H1 (cell line): Measurements from ENCODE around the gene SYNJ2. TPM values are rescaled to one million over a fixed set of nuclear protein-coding genes. Genes with fewer than 3 reads are reported as not detected.
"Not testable (repeated sequence)": the region's sequence is repeated elsewhere in the genome, so short reads cannot be mapped to it uniquely, and the experiment has no call there.

Experiments
- CTCF ChIA-PET: fragments of 300-600 bp; sonication (Branson Sonifier 250); formaldehyde crosslinking; loops from one replicate; lab custom pipeline; 2021; ENCODE audit not compliant: partially characterized antibody; lab: Charles Lee
- POLR2A ChIA-PET: fragments of 300-600 bp; sonication (Branson Sonifier 250); formaldehyde crosslinking; loops from one replicate; lab custom pipeline; 2021; ENCODE audit warnings: inconsistent platforms; ENCODE audit not compliant: partially characterized antibody; lab: Charles Lee
- DNase-seq, 2 experiments: peaks; one replicate each; pipeline versions ENCODE4 v3.0.0 to v3.0.0-alpha.2; 2010 to 2022; ENCODE audit warnings: low spot score in 2 of 2, low read depth in 1 of 2, mixed read lengths in 1 of 2
- FAIRE-seq: peaks from 2 replicates; lab custom pipeline; 2011; peaks lifted over from hg19 to GRCh38; lab: Jason Lieb, UNC
- H2AFZ ChIP-seq: 2 replicates; pipeline ENCODE4 v1.8.1; 2012; ENCODE audit warnings: low read length, inconsistent platforms
- H2AK5ac ChIP-seq: 2 replicates; pipeline ENCODE4 v1.6.1; 2013; ENCODE audit warnings: low read depth, low read length
- H2BK120ac ChIP-seq: replicated peaks from 2 replicates; pipeline ENCODE3; 2013; ENCODE audit warnings: low read depth, low read length, inconsistent platforms
- H2BK12ac ChIP-seq: 2 replicates; pipeline ENCODE4 v1.6.1; 2013; ENCODE audit warnings: low read depth, low read length
- H2BK15ac ChIP-seq: 2 replicates; pipeline ENCODE4 v1.6.1; 2013; ENCODE audit warnings: low read length
- H2BK20ac ChIP-seq: 2 replicates; pipeline ENCODE4 v1.6.1; 2013; ENCODE audit warnings: low read length
- H2BK5ac ChIP-seq: 2 replicates; pipeline ENCODE4 v1.6.1; 2013; ENCODE audit warnings: low read depth, low read length
- H3K14ac ChIP-seq: 2 replicates; pipeline ENCODE4 v1.6.1; 2013; ENCODE audit warnings: inconsistent platforms; ENCODE audit not compliant: insufficient read length
- H3K18ac ChIP-seq: 2 replicates; pipeline ENCODE4 v1.6.1; 2013; ENCODE audit warnings: low read length; ENCODE audit errors: extremely low read depth
- H3K23ac ChIP-seq: 2 replicates; pipeline ENCODE4 v1.6.1; 2013; ENCODE audit warnings: inconsistent platforms; ENCODE audit not compliant: insufficient read length
- H3K23me2 ChIP-seq: 2 replicates; pipeline ENCODE4 v1.6.1; 2013; ENCODE audit warnings: low read depth, low read length
- H3K27ac ChIP-seq: 2 replicates; pipeline ENCODE4 v1.6.1; 2011; ENCODE audit warnings: low read depth, low read length, inconsistent platforms
- H3K27me3 ChIP-seq, 4 experiments: replicated peaks in 1 of 4; 1 replicate in 1 of 4; 2 replicates in 3 of 4; pipeline versions ENCODE4 v1.6.1 to v1.8.1; 2011 to 2013; ENCODE audit warnings: low read length in 3 of 4, mild to moderate bottlenecking in 3 of 4, inconsistent platforms in 2 of 4, mixed read lengths in 2 of 4, moderate library complexity in 1 of 4; ENCODE audit not compliant: control insufficient read depth in 3 of 4, insufficient read depth in 3 of 4; ENCODE audit errors: extremely low read depth in 1 of 4
- H3K36me3 ChIP-seq, 4 experiments: 2 replicates each; pipeline versions ENCODE4 v1.6.1 to v1.8.1; 2011 to 2013; ENCODE audit warnings: mild to moderate bottlenecking in 4 of 4, low read length in 3 of 4, moderate library complexity in 2 of 4, control low read depth in 1 of 4, inconsistent platforms in 1 of 4; ENCODE audit not compliant: insufficient read depth in 4 of 4, control insufficient read depth in 2 of 4
- H3K4ac ChIP-seq: replicated peaks from 2 replicates; pipeline ENCODE3; 2013; ENCODE audit warnings: low read length, low read depth, mixed read lengths, inconsistent platforms; ENCODE audit not compliant: insufficient read length
- H3K4me1 ChIP-seq, 4 experiments: replicated peaks in 1 of 4; 1 replicate in 1 of 4; 2 replicates in 3 of 4; pipeline versions ENCODE4 v1.6.1 to v1.8.1; 2011 to 2013; ENCODE audit warnings: low read length in 3 of 4, inconsistent platforms in 2 of 4, mixed read lengths in 1 of 4; ENCODE audit not compliant: insufficient read depth in 4 of 4, control insufficient read depth in 3 of 4
- H3K4me2 ChIP-seq, 2 experiments: 2 replicates each; pipeline versions ENCODE4 v1.6.1 to v1.8.1; 2011 to 2013; ENCODE audit warnings: low read depth in 2 of 2, low read length in 2 of 2, control low read depth in 1 of 2, inconsistent platforms in 1 of 2, mild to moderate bottlenecking in 1 of 2; ENCODE audit not compliant: insufficient read depth in 1 of 2
- H3K4me3 ChIP-seq, 4 experiments: fragments of 200-600, 300-600 bp in 1 of 4; sonication (generic), shearing (Covaris generic), sonication (Bioruptor Twin) in 1 of 4; 2 replicates each; pipeline versions ENCODE4 v1.5.1 to v1.8.1; 2011 to 2016; ENCODE audit warnings: low read length in 4 of 4, low read depth in 3 of 4, control low read depth in 2 of 4, inconsistent platforms in 2 of 4, mild to moderate bottlenecking in 2 of 4, mixed read lengths in 1 of 4, moderate library complexity in 1 of 4; ENCODE audit not compliant: insufficient read depth in 2 of 4; ENCODE audit errors: extremely low read depth in 1 of 4
- H3K56ac ChIP-seq: replicated peaks from 2 replicates; pipeline ENCODE3; 2013; ENCODE audit warnings: low read depth, mild to moderate bottlenecking, mixed read lengths, low read length, inconsistent platforms; ENCODE audit not compliant: insufficient read length
- H3K79me1 ChIP-seq: 2 replicates; pipeline ENCODE4 v1.6.1; 2013; ENCODE audit warnings: low read depth, low read length, control low read depth
- H3K79me2 ChIP-seq, 2 experiments: 2 replicates each; pipeline versions ENCODE4 v1.6.1 to v1.8.1; 2012 to 2013; ENCODE audit warnings: low read length in 2 of 2, mild to moderate bottlenecking in 2 of 2, inconsistent platforms in 1 of 2; ENCODE audit not compliant: insufficient read depth in 2 of 2, control insufficient read depth in 1 of 2
- H3K9ac ChIP-seq, 4 experiments: replicated peaks in 1 of 4; 1 replicate in 1 of 4; 2 replicates in 3 of 4; pipeline versions ENCODE4 v1.6.1 to v1.8.1; 2011 to 2013; ENCODE audit warnings: low read depth in 3 of 4, low read length in 3 of 4, control low read depth in 2 of 4, mild to moderate bottlenecking in 2 of 4, moderate library complexity in 2 of 4, inconsistent platforms in 1 of 4; ENCODE audit errors: extremely low read depth in 1 of 4
- H3K9me3 ChIP-seq, 2 experiments: 2 replicates each; pipeline versions ENCODE4 v1.6.1 to v1.8.1; 2012 to 2013; ENCODE audit warnings: mild to moderate bottlenecking in 2 of 2, moderate library complexity in 2 of 2, control low read depth in 1 of 2, inconsistent platforms in 1 of 2, low read depth in 1 of 2, low read length in 1 of 2, mixed read lengths in 1 of 2; ENCODE audit not compliant: insufficient read depth in 2 of 2
- H4K20me1 ChIP-seq, 2 experiments: replicated peaks in 1 of 2; 2 replicates each; pipeline versions ENCODE3 to v1.8.1; 2011 to 2013; ENCODE audit warnings: inconsistent platforms in 2 of 2, low read length in 2 of 2, mild to moderate bottlenecking in 1 of 2; ENCODE audit not compliant: insufficient read depth in 2 of 2, control insufficient read depth in 1 of 2
- H4K5ac ChIP-seq: 2 replicates; pipeline ENCODE4 v1.6.1; 2013; ENCODE audit warnings: low read length, low read depth, mixed read lengths, inconsistent platforms; ENCODE audit not compliant: insufficient read length
- H4K8ac ChIP-seq: 2 replicates; pipeline ENCODE4 v1.8.0; 2013; ENCODE audit warnings: mild to moderate bottlenecking, moderate library complexity, low read length, inconsistent platforms; ENCODE audit not compliant: insufficient read depth; ENCODE audit errors: extremely low read depth
- H4K91ac ChIP-seq: replicated peaks from 2 replicates; pipeline ENCODE3; 2013; ENCODE audit warnings: low read length, mixed read lengths, inconsistent platforms; ENCODE audit not compliant: insufficient read length
- POLR2A ChIP-seq, 2 experiments: IDR thresholded peaks; 1 replicate in 1 of 2; 2 replicates in 1 of 2; pipeline ENCODE4 v1.6.1; 2011; ENCODE audit warnings: low read depth in 2 of 2, low read length in 2 of 2, mild to moderate bottlenecking in 2 of 2; ENCODE audit errors: control extremely low read depth in 1 of 2
- WGBS, 2 experiments: shearing (Covaris generic) in 1 of 2; methylation state at CpG; one replicate each; pipeline versions ENCODE4 v1.1.6 to v1.1.7; 2013 to 2015; ENCODE audit warnings: low lambda C conversion rate in 2 of 2, mixed read lengths in 2 of 2, inconsistent platforms in 1 of 2, low coverage in 1 of 2, missing lambda C conversion rate in 1 of 2; ENCODE audit not compliant: insufficient replicate concordance in 2 of 2, insufficient coverage in 1 of 2, insufficient read length in 1 of 2; ENCODE audit errors: extremely low coverage in 1 of 2, missing lambda C conversion rate in 1 of 2; 5-methylcytosine and 5-hydroxymethylcytosine counted together
- polyA plus RNA-seq, 7 experiments: library from polyadenylated mRNA; depleted of rRNA in 3 of 7; stranded (reverse) in 5 of 7; unstranded in 2 of 7; fragments of >200 nt in 5 of 7; fragments of 200-250 nt in 2 of 7; gene quantifications; 1 replicate in 5 of 7; 2 replicates in 1 of 7; 4 replicates in 1 of 7; pipeline versions ENCODE4 v1.2.1 to v1.2.3, GENCODE V29; 2011 to 2013; ENCODE audit warnings: missing spikeins in 2 of 7, mixed read lengths in 2 of 7
- total RNA-seq: library from RNA; stranded (reverse); fragmentation: NEBNext Ultra II Directional; extraction: Animal tissue kit (Norgen Biotek cat#: 25700); gene quantifications from 2 replicates; pipeline ENCODE4 v1.2.1, GENCODE V29; 2021

SYNJ2 gene
- total and polyA plus RNA-seq, 2 of the 8 experiments (the other 6 are each of a cell fraction or from before 2014, with no cell fraction given): 3.7 to 13.9 TPM

DNA sequence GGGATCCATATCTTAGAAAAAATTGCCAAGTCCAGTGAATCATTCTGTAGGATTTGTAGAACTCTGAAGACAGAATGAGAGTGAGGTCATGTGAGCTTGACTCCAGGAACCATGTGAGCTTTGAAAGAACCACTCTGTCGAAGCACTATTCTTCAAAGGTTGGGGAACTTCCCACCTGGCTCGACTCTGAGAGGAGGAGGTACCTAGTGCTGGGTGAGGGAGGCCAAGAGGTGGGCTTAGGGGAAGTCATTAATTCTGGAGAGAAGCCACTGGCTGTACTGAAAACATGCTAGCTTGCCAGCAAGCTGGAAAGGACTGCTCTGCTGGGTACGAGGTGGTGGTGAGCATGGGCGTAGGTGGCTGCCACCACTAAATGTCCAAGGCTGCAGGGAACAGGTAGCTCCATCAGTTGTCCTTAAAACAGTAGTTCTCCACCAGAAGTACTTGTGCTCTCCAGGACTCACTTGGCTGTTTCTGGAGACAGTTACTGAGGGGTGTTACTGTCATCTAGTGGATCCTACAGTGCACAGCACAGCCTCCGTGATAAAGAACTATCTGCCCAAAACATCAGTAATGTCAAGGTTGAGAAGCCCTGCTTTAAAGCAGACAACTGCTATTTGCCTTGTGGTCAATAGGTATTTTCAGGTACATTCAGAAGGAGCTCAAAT, 34.7 kb upstream of the SYNJ2 start (continued):
- TF ChIP-seq POLR2A (IDR thresholded peaks at IDR 0.05; ENCODE audit: control extremely low read depth in 1 of 2, low read depth in 2 of 2, low read length in 2 of 2): peak in 1 of 2 experiments; percentile 20; a peak in 1 of 3 replicates

GRCh38 chr6:157950899-157951298, 30.8 kb upstream of the SYNJ2 start:
- H2BK120ac ChIP-seq, H4K5ac ChIP-seq, H3K23ac ChIP-seq, H3K9ac ChIP-seq, H3K4me1 ChIP-seq, H2BK12ac ChIP-seq, H4K8ac ChIP-seq, H3K9me3 ChIP-seq, H3K23me2 ChIP-seq, H3K4ac ChIP-seq, H2AFZ ChIP-seq, POLR2A ChIA-PET, H3K36me3 ChIP-seq, H4K20me1 ChIP-seq, H2BK15ac ChIP-seq, H3K27ac ChIP-seq, DNase-seq, H2BK20ac ChIP-seq, H3K79me2 ChIP-seq, H3K79me1 ChIP-seq, H3K56ac ChIP-seq, H2AK5ac ChIP-seq, H3K14ac ChIP-seq, H3K4me2 ChIP-seq, H4K91ac ChIP-seq, H3K4me3 ChIP-seq, H2BK5ac ChIP-seq, FAIRE-seq, H3K27me3 ChIP-seq, H3K18ac ChIP-seq: not testable (repeated sequence)
- CTCF ChIA-PET: interaction anchor here (0.6 kb wide), 1 partner anchor 191 kb away, joined by 3 read pairs; no protein-coding TSS in a partner anchor
- 93% methylated on average over 1 of the region's 1 CpG; no CpG with 5 or more reads in 1 of the 2 experiments for WGBS, 2 experiments
